Measurements from ENCODE around the gene SERF1A.
"Not testable (repeated sequence)": the region's sequence is repeated elsewhere in the genome, so short reads cannot be mapped to it uniquely, and the experiment has no call there.

Gene SERF1A

GRCh38 chr5:70900533-70901271 is at the start of gene SERF1A:
TSS of gene SERF1A (plus strand) at chr5:70900669. CDS start at chr5:70900870, 201 bp downstream.
- DNase-seq (ENCODE audit: extremely low read depth, low read depth); H3K4me3 ChIP-seq (replicated peaks; ENCODE audit: low read depth, low read length): not testable (repeated sequence)

- H3K4me3 ChIP-seq (replicated peaks; ENCODE audit: low read depth, low read length); DNase-seq (ENCODE audit: extremely low read depth, low read depth): not testable (repeated sequence)
Observed at GRCh38 chr5:70866778-70867177, 33.7 kb upstream of the SERF1A start.

- DNase-seq (ENCODE audit: extremely low read depth, low read depth); H3K4me3 ChIP-seq (replicated peaks; ENCODE audit: low read depth, low read length): not testable (repeated sequence)
Observed at GRCh38 chr5:70870626-70871025, 29.8 kb upstream of the SERF1A start.

GRCh38 chr5:70896076-70896475 is 4.4 kb upstream of the SERF1A start:
- not testable (repeated sequence) for H3K4me3 ChIP-seq (replicated peaks; ENCODE audit: low read depth, low read length); DNase-seq (ENCODE audit: extremely low read depth, low read depth)

- DNase-seq (ENCODE audit: extremely low read depth, low read depth); H3K4me3 ChIP-seq (replicated peaks; ENCODE audit: low read depth, low read length): not testable (repeated sequence)
Observed at GRCh38 chr5:70901272-70901571, 753 bp downstream of the SERF1A start.

GRCh38 chr5:70906624-70907023 is 6.2 kb downstream of the SERF1A start:
- DNase-seq (ENCODE audit: extremely low read depth, low read depth); H3K4me3 ChIP-seq (replicated peaks; ENCODE audit: low read depth, low read length): not testable (repeated sequence)

- not testable (repeated sequence) for H3K4me3 ChIP-seq (replicated peaks; ENCODE audit: low read depth, low read length); DNase-seq (ENCODE audit: extremely low read depth, low read depth)
Observed at GRCh38 chr5:70916829-70917228, 16.4 kb downstream of the SERF1A start.

- H3K4me3 ChIP-seq (replicated peaks; ENCODE audit: low read depth, low read length); DNase-seq (ENCODE audit: extremely low read depth, low read depth): not testable (repeated sequence)
Observed at GRCh38 chr5:70925211-70925562, 24.7 kb downstream of the SERF1A start.

GRCh38 chr5:70931709-70932368 is 31.4 kb downstream of the SERF1A start:
- not testable (repeated sequence) for H3K4me3 ChIP-seq (replicated peaks; ENCODE audit: low read depth, low read length); DNase-seq (ENCODE audit: extremely low read depth, low read depth)

- H3K4me3 ChIP-seq (replicated peaks; ENCODE audit: low read depth, low read length); DNase-seq (ENCODE audit: extremely low read depth, low read depth): not testable (repeated sequence)
Observed at GRCh38 chr5:70932560-70932959, 32.1 kb downstream of the SERF1A start.

GRCh38 chr5:70953068-70953467 is 52.6 kb downstream of the SERF1A start:
- H3K4me3 ChIP-seq (replicated peaks; ENCODE audit: low read depth, low read length); DNase-seq (ENCODE audit: extremely low read depth, low read depth): not testable (repeated sequence)

Data from HFF-Myc (cell line).